GM21447 (cell line): ENCODE measurements around the gene ADAMTS14.
"Not testable (repeated sequence)": the region's sequence is repeated elsewhere in the genome, so short reads cannot be mapped to it uniquely, and the experiment has no call there.

Experiments used
- ATAC-seq: cut with Tn5 transposase; IDR thresholded peaks from one replicate; pipeline ENCODE4 v1.9.1; 2021; ENCODE audit not compliant: unreplicated experiment

ADAMTS14 gene

GRCh38 chr10:70768026-70768685, 95.8 kb downstream of the ADAMTS14 start:
- ATAC-seq: not testable (repeated sequence)

DNA sequence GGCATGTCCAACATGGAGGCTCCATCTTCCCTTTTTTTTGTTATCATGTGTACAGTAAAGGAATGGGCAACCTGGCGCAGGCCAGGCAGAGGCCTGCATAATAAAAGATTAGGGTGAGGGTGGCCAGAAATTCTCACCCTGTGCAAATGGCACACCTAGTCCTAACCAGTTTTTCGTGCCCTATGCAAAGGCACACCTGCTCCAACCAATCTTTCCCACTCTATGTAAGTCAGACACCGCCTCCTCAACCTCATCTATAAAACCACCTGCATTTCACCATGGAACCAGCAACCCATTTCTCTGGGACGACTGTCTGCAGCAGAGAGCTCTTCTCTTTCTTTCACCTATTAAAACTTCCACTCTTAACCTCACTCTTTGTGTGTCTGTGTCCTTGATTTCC, 96.8 kb downstream of the ADAMTS14 start:
- no peak for ATAC-seq

GRCh38 chr10:70770001-70770400, 97.7 kb downstream of the ADAMTS14 start:
- ATAC-seq: no peak

- not testable (repeated sequence) for ATAC-seq
These were observed 98.2 kb downstream of the ADAMTS14 start for GRCh38 chr10:70770516-70770915.

- ATAC-seq: no peak
These were observed 99.2 kb downstream of the ADAMTS14 start for GRCh38 chr10:70771311-70772194.

DNA sequence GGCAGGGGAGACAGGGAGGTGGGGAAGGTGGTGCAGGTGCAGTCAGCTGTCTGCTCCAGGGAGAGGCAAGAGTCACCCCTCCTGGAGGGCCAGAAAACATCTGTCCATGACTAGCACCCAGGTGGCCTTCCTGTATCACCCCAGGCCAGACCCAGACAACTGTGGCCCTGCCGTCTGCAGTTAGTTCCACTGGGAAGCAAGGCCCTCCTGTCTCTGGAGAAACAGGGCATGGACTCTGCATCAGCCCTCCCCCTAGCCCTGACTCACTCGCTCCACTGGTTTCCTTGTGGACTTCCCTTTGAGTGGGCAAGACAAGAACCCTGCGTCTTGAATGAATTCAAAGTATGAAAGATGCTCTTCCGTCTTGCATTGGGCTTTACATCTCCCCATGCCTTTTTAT, 100.3 kb downstream of the ADAMTS14 start:
- ATAC-seq: no peak

DNA sequence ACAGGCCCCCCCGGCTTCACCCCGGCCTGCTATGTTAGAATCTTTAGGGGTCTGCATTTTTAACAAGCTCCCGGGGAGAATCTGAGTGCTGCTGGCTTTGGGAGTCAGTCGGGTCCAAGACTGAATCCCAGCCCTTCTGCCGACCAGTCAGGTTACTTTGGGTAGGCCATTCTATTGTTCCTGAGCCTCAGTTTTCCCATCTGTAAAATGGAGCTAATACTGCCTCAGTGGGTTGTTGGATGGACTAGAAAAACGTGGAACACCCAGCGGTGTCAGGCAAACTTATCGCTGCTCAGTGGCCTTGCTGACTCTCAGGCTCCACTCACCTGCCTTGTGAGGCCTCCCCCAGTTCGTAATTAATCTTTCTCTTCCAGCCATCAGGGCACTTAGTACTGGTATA, 101.2 kb downstream of the ADAMTS14 start:
- no peak for ATAC-seq

DNA sequence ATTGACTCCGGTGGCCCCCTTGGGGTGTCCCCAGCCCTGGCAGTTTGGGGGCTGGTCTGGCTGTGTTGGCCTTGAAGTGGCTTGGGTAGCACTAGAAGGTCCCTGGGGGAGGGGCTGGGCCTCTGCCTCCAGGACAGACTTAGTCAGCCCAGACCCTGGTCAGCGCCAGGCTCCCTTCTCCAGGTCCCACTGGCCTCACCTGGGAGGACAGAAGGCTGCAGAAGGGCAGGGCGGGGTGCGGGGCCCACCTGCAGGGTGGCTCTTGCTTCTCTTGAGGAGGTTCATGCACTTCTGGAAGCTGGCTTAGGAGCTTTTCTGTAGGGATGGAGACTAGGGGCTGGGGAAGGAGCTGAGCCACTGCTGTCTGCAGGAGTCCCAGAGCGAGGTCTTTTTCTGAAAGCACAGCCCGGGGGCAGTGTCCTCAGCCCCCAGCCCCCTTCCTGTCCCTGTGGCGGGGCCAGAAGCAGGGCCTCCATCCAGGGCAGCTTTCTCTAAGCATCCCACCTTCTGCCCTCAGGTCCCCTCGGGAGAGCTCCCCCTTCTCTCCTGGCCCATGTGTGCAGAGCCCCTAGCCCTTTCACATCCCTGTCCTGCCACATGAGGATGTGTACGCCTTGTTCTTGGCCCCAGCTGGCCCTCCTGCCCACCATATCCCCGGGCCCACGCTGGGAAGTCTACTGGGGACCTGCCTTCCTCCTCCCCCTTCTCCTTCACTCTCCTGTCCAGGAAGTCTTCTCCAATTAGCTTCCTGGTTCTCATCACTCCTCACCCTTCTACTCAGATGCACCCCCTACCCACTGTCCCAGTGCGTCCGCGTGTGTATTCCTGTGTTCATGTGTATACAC, 101.9 kb downstream of the ADAMTS14 start:
- ATAC-seq: no peak

DNA sequence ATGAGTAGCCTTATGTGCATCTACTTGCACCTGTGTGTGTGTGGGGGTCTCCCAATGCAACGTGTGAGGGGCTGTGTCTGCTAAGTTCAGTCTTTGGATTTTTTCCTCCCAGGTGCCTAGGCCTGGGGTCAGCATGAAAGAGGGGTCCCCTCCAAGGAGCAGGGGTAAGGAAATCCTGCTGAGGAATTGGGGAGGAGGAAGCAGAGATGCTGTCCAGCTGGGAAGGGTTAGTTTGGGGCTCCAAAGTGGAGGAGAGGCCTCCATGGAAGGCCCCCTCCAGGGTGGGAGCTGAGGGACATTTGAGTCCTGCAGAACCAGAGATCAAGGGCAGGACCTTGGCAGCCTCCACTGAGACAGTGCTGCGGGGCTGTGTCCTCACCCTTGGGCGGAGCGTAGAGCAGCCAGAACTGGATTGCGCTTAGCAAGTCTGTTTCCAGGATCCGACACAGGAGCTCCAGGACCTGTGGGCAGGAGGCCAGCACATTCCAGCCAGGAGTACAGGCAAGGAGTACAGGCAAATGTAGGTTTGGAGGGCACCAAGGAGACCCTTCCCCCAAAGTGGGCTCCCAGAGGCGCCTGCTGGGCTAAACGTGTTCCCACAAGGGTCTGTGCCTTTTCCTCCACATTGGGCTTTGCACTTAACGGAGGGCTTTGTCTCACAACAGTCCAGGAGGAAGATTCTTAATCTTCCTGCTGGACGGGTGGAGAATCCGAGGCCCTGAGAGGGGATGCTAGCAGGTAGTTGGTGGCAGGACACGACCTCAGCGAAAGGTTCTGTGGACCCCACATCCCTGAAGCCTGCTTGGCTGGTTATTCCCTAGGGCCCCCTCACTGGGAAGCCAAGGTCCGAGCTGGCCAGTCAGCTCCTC, 102.7 kb downstream of the ADAMTS14 start:
- no peak for ATAC-seq

DNA sequence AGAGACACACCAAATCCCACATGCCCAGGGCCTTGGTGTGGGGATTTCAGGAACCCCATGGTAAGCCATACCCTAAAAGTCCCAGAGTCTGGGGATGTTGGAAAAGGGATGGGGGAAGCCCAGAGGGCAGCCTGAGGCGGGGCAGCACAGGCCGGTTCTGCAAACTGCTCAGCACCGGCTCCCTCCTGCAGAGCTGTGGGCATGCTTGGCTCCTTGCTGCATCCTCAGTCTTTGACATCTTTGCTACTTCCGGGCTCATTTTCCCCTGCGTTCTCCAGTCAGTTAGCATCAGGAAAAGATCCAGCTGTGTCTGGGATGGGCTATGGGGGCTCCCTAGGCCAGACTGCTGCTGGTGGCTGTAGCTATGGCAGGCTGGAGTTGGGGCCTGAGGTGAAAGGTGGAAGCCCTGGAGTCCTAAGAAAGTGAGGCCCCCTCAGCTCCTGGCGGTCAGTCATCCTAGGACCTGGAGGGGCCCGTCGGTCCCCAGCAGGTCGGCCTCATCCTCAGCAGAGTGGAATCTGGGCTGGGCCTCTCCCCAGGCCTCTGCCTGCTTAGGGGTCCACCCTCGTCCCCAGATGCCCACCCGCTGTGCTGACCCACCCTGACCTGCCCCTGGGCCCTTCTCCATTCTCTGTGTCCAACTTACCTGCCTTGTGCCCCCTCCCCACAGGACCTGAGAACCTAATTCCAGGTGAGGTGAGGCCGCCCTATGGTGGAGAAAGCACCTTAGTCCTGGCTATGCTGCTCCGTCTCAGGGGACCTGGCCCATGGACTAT, 103.6 kb downstream of the ADAMTS14 start:
- ATAC-seq: no peak

GRCh38 chr10:70776455-70777005, 104.2 kb downstream of the ADAMTS14 start:
- no peak for ATAC-seq

- ATAC-seq: no peak
These were observed 105.0 kb downstream of the ADAMTS14 start for GRCh38 chr10:70777063-70777875.

DNA sequence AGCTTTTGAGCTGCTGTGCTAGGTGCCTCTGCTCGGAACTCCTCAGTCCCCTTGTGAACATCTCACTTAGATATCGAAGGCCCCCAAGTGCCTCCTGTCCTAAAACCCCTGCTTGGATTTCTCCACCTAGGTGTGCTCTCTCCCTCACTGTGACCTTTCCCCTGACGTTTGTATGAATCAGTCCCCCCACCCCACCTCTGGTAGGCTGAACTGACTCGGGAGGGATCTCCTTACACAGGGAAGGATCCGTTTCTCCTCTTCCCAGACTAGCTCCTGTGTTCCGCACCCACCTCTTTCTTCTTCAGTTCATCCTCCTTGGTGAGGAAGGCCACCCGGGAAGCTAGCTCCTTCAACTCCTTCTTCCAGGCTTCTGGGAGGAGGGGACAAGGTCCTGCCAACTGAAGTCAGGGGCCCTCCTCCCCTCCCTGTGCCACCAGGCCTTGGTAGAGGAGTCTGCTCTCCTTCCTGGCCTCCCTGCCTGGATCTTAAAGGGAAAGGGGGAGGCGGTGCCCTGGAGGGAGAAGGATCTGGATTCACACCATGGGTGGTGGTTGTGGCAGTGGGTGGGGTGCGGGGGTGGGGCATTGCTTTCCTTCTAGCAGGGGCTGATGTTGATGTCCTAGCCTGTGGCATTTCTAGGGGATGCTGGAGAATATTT, 106.1 kb downstream of the ADAMTS14 start:
- ATAC-seq: no peak

GRCh38 chr10:70779088-70779487, 106.8 kb downstream of the ADAMTS14 start:
- no peak for ATAC-seq

DNA sequence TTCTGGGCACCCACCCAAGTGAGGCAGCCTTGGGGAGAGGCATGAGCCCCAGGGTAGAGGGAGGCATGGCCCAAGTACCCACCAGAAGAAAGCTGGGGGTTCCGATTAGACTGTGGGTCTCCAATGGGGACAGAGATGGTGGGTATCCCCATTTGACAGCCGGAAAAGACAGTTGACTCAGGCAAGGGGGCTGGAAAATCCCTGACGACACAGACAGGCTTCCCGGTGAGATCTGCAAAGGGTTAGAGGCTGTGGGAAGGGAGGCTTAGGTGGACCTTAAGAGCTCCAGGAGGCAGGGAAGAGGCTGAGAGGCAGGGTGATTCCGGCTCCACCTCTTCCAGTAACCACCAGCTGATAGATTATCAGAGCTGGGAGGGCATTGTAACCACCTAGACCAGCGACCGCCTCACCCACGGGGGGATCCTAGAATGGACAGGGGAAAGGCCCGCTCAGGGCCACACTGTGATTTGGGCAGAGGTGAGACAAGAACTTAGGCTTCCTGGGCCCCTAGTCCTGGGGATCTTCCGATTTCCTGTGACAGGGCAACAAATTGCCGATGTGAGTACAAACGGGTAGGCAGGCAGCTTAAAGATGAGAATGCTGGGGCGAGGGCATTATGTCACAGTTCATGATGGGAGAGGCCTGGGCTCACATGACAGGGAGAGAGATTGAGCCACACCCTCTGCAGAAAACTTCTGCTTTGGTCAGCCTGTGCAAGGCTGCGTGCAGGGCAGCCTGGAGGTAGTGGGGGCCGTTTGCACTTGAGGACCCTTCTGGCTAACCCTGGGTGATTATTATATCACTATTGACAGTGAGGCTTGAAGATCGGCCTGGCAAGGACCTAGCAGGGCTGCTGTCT, 107.4 kb downstream of the ADAMTS14 start:
- no peak for ATAC-seq

- ATAC-seq: no peak
These were observed 108.1 kb downstream of the ADAMTS14 start for GRCh38 chr10:70780370-70780760.

- ATAC-seq: no peak
These were observed 108.5 kb downstream of the ADAMTS14 start for GRCh38 chr10:70780772-70781171.
